Occipital lobe (tissue), 2 donors: ENCODE data around the gene TP73. TPM values are rescaled to one million over a fixed set of nuclear protein-coding genes. Genes with fewer than 3 reads are reported as not detected.

Experiments used
- DNase-seq: peaks from one replicate; lab custom pipeline; 2025; lab: John Stamatoyannopoulos, UW
- total RNA-seq: library from RNA; depleted of rRNA; stranded (reverse); fragments of >200 nt; gene quantifications from one replicate; pipeline ENCODE4 v1.2.3, GENCODE V29; 2014

TP73 gene
- total RNA-seq, 1 donor from 2014 or later: 0.16 TPM

DNA sequence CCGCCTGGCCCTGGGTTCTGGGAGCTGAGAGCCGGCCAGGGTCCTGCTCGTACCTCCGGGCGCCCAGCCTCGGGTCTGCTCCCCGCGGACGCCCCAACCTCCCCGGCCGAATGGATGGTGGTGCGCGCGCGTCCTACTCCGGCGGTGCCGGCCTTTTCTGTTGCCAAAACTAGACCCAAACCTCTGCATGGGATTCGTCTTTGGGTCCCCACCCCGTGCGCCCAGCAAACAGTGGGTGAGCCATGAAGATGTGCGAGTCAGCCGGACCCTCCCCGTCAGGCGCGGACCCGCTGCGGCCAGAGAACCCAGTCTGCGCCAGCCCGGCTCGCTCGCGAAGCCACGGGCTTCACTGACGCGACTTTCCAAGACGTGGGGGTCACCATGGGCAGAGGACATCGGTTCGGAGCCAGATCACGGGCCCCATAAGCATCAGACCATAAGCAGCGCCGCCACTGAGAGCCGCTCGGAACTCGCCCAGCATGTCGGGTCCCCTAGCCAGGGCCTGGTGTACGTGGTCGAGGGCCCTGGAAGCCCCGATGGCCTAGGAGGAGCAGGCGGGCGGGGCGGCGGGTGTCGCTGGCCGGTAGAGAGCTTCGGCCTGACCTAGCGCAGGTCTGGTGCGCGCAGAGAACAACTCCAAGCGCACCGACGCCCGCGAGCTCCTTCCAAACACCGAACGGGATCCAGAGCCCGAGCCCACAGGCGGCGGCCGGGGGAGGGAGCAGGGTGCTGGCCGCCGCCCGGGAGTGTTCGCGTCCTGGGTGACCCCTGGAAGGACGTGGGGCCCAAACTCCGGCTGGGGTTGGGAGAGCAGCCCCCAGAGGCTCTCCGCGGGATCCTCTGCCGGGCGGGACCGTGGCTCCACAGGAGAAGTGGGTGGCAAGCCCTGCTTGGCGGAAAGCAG, 1.0 kb upstream of the TP73 start:
- DNase-seq: no peak

DNA sequence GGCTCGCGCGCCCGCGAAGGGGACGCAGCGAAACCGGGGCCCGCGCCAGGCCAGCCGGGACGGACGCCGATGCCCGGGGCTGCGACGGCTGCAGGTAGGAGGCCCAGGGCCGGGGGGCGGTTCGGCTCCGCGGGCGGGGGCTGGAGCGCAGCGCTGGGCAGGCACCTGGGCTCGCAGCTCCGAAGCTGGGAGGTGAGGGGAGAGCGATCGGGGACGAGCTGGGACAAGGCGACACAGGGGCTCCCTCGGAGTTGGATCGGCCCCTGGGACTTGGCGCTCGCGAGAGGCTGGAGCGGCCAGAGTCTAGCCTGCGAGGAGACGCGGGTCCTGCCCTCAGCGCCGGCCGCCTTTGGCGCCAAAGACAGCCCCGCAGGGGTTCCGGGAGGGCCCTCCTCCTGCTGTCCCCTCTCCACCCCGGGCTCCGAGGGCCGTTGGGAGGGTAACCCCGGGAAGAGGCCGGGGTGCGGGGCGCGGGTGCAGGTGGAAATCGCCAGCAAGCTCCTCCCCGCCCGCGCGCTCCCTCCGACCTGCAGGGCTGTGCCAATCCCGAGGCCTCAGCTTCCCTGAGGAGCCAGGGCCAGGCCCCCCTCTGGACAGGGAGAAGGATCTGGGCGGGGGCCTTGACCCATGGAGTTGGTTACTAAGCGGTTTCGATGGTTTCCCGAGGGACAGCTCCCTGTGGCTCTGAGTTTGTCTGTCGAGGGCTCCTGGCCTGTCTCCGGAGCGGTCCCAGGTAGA, 401 bp downstream of the TP73 start:
- no peak for DNase-seq

DNA sequence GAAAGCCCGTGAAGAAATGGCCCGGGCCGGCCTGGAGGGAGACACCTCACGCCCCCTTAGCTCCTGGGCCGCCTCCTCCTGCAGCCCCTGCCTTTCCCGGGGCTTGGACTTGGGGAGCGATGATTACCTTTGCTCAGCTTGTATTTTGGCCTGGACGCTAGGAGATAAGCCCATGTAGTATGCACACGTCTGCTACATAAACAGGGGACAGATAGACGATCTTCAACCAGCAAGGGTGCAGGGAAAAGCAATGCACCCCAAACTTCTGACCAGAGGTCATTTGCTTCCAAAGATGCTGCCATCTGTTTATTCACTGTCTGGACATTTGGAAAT, 936 bp downstream of the TP73 start:
- DNase-seq: no peak

DNA sequence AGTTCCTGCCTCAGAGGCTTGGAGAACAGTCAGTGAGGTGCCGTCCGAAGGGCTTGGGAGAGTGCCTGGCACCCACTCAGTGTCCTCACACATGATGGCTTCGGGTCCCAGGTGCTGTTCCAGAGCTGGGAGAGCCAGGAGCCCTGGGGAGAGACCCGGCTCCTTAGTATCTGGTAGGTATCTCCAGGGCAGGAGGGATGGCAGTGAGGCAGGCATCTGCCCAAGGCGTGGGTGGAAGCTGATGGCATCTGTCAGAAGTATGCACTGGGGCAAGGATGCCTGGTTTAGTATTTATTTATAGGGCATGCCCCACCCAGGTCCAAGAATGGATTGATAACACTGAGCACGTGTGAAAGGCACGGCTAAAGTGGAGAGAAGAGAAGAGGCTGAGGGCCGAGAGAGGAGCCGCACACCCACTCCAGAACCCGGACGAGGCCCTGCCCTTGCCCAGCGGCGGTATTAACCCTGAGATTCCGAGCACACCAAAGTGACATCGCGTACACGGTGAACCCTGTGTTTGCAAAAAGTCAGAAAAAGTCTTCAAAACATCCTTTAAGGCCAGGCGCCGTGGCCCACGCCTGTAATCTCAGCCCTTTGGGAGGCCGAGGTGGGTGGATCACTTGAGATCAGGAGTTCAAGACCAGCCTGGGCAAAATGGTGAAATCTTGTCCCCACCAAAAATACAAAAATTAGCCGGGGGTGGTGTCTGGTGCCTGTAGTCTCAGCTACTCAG, 2.4 kb downstream of the TP73 start:
- no peak for DNase-seq

DNA sequence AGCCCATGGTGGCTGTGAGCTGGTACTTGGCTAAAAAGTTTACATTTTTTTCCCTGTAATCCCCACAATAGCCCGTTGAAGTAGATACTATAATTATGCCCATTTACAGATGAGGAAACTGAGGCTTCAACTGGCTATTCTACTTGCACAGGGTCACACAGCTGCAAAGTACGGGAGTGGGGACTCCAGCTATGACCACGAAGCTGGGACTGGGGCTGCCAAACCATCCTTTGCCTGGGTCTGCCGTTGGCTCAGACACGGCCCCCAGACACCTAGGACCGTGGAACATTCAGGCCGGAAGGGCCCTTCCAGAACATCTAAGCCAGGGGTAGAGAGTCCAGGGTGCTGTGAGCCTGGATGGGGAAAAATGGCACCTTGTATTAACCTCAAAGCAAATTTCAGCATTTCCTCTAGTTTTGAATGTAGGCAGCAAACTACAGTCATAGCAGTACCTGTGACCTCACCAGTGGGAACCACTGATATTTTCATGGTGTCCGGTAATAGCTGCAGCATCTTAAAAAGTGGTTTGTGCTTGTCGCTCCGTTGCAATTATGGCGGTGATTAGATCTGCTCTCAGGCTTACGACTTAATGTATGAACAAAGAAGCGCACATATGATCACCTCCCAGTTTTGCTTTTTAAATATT, 4.3 kb downstream of the TP73 start:
- no peak for DNase-seq

DNA sequence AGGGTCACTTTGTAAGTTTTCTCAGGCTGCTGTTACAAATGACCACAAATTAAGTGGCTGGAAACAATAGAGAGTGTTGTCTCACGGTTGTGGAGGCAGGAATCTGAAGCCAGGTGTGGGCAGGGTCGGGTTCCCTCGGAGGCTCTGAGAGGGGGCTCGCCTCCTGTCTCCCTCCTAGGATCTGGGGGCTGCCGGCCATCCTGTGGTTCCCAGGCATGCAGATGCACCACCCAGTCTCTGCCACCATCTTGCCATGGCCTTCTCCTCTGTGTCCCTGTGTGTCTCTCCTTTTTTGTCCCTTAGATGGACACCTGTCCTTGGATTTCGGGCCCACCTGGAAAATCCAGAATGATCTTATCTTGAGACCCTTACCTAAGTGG, 4.8 kb downstream of the TP73 start:
- no peak for DNase-seq

DNA sequence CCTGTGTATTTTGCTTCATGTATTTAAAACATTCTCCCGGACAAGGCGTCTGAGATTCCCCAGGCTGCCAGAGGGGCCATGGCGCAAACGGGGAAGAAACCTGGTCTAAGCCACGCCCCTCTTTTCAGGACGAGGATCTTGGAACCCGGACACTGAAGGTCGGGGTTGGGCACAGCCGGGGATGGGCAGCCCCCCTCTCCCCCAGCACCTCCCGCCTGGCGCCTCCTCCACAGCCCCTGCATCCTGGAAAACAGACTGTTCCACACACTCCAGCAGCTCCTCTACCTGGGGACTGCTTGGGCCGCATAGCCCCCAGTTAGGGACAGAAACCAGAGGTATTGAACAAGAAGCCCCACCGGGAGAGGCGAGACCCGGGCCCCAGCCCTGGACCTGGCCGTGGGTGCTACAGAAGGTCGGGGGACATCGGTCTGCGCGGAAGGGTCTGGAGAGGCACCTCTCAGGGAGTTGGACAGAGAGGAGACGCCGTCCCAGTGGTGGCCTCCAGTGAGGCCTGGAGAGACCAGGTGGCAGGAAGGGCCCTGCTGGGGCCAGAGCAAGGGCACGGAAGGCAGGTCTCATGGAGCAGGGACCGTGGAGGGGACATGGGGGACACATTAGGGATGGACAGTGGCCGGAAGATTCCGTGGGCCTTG, 5.4 kb downstream of the TP73 start:
- no peak for DNase-seq

DNA sequence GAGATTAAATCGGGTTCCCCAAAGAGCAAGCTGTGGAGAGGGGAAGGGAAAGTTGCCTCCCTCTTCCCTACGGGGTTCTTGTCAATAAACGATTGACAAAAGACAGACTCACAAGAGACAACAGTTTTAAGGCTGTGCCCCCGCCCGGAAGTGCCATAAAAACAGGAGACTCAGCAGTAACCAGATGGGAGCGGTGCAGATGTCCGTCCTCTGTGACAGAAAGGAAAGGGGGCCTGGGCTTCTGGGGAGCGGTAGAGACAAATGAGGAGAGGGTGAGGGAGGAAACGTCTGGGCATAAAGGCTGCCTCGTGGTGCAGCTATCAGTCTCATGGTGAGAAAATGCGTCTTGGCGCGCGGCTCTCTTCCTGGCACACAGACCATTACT, 5.9 kb downstream of the TP73 start:
- DNase-seq: no peak

- DNase-seq: no peak
These were observed 6.8 kb downstream of the TP73 start for GRCh38 chr1:3659093-3659492.

GRCh38 chr1:3660704-3661103, 8.4 kb downstream of the TP73 start:
- DNase-seq: no peak

DNA sequence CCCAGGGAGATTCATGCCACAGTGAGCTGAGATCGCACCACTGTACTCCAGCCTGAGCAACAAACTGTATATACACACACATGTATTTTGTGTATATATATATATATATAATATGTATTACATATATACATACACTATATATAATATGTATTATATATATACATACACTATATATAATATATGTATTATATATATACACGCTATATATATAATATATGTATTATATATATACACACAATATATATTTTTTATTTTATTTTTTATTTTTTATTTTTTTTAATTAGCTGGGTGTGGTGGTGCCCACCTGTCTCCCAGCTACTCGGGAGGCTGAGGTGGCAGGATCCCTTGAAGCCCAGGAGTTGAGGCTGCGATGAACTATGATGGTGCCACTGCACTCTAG, 9.3 kb downstream of the TP73 start:
- no peak for DNase-seq

DNA sequence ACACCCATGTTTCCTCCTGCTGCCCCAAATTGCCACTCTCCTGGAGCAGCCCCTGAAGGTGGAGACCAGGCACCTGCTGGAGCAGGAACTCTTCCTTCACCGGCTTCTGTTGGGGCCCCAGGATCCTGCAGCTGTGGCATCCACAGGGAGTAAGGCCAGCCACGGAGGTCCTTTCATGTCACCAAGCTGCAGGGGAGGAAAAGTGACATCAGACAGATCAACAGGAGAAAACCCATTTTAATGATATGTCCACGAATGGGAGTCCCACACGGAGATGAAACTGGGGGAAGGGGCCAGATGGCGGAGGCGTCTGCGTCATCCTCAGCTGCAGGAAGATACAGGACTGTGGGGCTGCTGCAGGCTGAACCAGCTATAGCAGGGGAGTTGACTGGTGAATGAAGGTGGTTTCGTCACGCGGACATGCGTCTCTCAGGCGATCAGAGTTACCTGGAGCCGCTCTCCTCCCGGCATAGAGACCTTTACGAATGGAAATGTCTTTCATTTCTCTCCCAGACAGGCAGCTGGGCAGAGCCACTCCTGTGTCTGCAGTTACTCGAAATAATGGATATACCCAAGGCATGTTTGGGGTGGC, 9.9 kb downstream of the TP73 start:
- no peak for DNase-seq

DNA sequence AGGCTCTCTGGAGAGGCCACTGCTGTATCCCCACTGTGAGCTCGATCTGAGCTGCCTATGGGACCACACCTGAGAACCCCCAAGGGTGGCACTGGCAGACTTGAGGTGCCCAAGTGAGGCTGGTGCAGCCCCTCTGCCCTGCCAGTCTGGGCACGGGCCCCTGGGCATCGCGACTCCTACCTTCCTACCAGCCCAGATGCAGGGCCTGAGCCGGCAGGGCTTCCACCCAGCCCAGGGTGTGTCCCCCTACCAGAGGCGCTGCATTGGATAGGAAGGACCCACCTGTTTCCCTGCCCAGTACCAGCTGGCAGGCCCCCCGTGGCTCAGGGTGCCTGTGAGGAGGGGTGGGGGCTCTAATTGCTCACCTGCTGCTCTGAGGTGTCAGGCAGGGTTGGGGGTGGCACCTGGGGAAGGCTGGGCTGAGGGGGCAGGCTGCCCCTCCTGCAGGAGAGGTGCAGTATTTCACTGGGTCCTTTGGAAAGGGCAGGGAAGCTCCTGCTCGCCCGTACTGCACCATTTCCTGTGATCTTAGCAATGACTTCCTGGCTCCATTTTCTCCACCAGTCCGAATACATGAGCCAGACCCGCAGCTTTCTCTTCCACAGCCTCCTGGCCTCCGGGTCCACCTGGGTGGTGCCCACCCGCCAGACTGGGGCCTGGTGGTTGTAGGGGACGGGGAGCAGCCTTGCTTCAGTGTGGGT, 11.8 kb downstream of the TP73 start:
- no peak for DNase-seq

GRCh38 chr1:3664700-3665375, 12.5 kb downstream of the TP73 start:
- DNase-seq: no peak

- DNase-seq: no peak
These were observed 15.8 kb downstream of the TP73 start for GRCh38 chr1:3668148-3668547.

- no peak for DNase-seq
These were observed 16.4 kb downstream of the TP73 start for GRCh38 chr1:3668585-3669300.

DNA sequence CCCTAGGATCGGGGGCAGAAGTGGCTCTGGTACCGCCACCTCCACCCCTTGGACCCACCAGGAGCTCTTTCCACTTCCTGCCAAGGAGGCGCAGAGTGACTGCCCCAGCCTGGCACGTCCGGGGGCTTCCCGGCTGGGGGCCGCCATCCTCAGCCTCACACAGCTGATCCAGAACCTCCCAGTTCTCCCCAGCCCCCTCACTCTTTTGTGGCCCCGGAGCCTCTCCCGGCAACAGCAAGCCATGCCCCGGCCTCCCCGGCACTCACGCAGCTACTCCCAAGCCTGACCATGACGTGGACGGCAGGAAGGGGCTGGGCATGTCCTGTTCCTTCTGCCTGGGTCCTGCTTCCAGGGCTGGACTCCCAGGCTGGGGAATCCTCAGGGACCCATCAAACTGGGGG, 17.1 kb downstream of the TP73 start:
- DNase-seq: no peak

GRCh38 chr1:3669971-3670431, 17.7 kb downstream of the TP73 start:
- DNase-seq: no peak

DNA sequence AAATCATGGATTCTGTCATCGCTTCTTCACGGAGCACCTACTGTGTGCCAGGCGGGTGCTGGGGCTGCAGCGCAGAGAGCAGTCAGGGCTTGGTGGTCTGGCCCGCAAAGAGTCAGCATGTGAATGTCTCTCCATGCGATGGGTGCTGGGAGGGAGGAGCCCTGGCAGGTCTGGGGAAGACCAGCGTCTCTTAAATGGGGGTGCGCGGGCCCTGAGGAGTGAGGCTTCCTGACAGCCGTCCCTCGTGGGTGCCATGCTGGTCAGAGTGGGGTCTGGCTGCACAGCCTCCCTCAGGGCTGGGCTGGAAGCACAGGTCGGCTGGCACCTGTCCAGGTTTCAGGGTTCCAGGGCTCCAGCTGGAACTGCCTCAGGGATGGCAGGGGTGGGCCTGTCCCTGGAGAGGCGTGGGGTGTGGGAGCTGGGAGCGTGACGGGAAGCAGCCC, 18.5 kb downstream of the TP73 start:
- DNase-seq: no peak
